Heart left ventricle (tissue), 13 donors: ENCODE results near the gene PTPRO.

Source experiments
- CTCF ChIP-seq, 12 donors: fragments of 200-600 bp; sonication (generic) in 4 of 12; IDR thresholded peaks; one replicate each; pipeline versions ENCODE4 v1.5.0 to v1.8.0; 2018 to 2022; ENCODE audit warnings: antibody characterized with exemption in 12 of 12, mild to moderate bottlenecking in 5 of 12
- POLR2A ChIP-seq, 2 donors: fragments of 450-650 bp; IDR thresholded peaks; one replicate each; pipeline ENCODE4 v1.6.1; 2017; ENCODE audit warnings: antibody characterized with exemption in 2 of 2, mild to moderate bottlenecking in 2 of 2, moderate library complexity in 2 of 2
- donor health status: ischemic (EF 13 %, LVEDD 7.1; RV severe dilation, severe dysfunction).
- donor health status: DM: no; HTN: yes; CAD: no.
- donor health status: DM: no; HTN: no; CAD: no.
- donor health status: ischemic (EF 25% LVEDD 6.9; RV normal size, moderate dysfunction).
- donor health status: ischemic (EF 25% LVEDD 5.7; RV mildly dilated, moderate dysfunction).
- donor health status: ischemic (EF 35%, LVEDD 5.7; RV mildly dilated, moderate dysfunction).
- donor health status: nonischemic (EF 11% LVEDD 7.7; RV severe dilation, severe dysfunction).
- donor health status: DM: yes; HTN: yes; CAD: no.
- donor health status: PGD.
- donor health status: ischemic (EF 29% LVEDD 5.4; RV normal size, mild dysfunction).
- donor health status: nonischemic (EF 23%, LVEDD 6.1; RV moderate dilation, normal function).

DNA sequence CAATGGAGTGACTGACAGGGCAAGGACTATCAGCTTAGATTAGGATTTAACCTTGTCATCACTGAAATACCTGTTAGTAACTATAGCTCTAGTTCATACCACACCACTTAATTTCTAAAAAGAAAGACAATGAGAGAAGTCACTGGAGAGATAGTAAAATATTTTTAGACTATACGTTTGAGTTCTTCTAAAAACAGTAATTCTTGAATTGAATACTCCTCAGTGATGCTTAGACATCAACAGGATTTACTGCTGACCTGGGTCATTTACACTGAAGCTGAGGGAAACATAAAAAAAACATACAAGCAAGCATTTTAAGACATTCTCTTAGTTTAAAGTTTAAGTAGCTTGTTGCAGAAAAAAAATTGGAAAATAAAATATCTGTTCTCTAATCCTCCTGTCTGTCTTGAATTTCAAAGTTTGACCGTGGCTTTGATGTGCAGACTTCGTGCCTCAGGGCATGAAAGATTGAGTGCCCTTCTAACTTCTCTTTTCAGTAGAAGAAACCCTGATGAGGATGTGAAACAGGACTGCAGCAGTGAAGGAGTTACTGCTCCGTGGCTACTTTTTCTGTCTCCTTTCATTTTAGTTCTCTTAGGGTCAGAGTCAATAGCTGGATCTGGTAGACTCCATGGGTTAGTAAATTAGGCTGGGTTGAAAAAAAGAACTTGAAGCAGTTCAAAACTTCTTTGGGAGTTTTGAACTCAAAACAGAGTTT lies 172.2 kb downstream of the PTPRO start:
- TF ChIP-seq POLR2A (IDR thresholded peaks at IDR 0.05): no peak
- no peak for TF ChIP-seq CTCF (IDR thresholded peaks at IDR 0.05)
